Fibroblast of skin of scalp (primary cell): Measurements from ENCODE around the gene C19orf44.
"Not testable (repeated sequence)": the region's sequence is repeated elsewhere in the genome, so short reads cannot be mapped to it uniquely, and the experiment has no call there.

Source experiments
- DNase-seq: peaks from one replicate; pipeline ENCODE4 v3.0.0-alpha.2; 2013

C19orf44 gene

GRCh38 chr19:16467581-16467980, 28.6 kb upstream of the C19orf44 start:
- DNase-seq = no peak

- DNase-seq = no peak
Observed at GRCh38 chr19:16470541-16470910, 25.7 kb upstream of the C19orf44 start.

DNA sequence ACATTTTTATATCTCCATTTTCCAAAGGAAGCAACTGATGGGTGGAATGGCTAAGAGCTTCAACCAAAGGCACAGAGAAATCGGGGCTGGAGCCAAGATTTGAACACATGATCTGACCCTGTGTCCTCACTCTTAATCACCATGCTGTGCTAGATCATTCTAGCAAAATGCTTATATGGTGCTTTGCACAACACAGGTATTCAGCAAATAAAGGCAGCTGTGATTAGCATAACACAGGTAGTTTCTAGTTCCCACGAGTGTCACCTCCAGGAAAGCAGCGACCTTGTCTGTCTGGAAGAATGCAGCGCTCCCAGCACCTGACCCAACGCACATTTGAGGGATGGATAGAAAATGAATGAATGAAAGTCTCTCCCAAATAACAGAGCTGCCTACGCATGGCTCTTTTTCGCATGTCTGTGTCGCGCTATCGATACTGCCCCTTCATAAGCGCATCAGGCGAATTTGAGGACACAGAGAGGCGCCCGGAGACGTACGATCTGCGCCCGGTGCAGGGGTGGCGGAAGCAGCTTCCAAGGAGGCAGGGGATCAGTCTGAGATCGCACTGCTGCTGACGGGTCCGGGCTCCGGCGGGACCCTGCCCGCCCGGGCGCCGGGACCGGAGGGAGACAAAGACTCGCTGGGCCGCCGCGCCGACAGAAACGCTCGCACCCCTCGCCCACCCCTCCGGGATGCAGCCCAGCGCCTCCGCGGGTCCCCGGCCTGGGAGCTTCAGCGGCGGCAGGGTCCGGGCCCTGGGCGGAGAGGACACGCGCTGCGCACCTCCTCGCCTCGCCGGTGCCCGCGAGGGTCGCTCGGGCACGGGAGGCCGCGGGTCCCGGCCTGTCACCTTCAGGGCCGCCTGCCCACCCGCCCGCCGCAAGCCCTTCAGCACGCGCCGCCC, 25.0 kb upstream of the C19orf44 start:
- DNase-seq = no peak

DNA sequence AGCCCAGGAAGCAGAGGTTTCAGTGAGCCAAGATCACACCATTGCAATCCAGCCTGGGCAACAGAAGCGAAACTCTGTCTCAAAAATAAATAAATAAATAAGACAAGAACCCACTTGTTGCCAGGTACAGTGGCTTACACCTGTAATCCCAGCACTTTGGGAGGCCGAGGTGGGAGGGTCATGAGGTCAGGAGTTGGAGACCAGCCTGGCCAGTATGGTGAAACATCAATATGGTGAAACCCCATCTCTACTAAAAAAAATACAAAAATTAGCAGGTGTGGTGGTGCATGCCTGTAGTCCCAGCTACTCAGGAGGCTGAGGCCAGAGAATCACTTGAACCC, 23.7 kb upstream of the C19orf44 start:
- not testable (repeated sequence) for DNase-seq

DNA sequence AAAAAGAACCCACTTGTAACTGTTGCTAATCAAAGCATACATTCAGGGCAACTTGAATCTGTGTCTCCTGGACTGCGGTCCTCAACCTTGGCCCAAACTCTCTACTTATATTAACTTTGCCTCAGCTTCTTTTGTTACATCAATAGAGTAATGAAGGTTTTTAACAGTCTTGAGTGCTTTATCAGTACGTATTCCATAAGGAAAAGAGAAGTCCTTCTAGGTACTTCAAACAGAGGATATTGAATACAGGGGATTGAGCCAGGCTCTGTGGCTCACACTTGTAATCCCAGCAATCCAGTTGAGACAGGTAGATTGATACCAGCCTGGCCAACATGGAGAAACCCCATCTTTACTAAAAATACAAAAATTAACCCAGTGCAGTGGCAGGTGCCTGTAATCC, 23.2 kb upstream of the C19orf44 start:
- no peak for DNase-seq

GRCh38 chr19:16473875-16474392, 22.3 kb upstream of the C19orf44 start:
- no peak for DNase-seq

DNA sequence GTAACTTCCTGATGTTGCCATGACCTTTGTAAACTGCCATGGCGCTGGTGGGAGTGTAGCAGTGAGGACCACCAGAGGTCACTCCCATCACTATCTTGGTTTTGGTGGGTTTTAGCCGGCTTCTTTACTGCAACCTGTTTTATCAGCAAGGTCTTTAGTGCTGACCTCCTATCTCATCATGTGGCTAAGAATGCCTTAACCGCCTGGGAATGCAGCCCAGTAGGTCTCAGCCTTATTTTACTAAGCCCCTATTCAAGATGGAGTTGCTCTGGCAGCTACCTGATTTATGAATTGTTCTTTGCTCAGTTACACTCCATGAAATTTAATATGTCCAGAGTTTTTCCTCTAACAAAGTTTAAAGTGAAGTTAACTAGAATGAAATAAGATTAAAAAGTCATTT, 19.8 kb upstream of the C19orf44 start:
- DNase-seq = no peak

DNA sequence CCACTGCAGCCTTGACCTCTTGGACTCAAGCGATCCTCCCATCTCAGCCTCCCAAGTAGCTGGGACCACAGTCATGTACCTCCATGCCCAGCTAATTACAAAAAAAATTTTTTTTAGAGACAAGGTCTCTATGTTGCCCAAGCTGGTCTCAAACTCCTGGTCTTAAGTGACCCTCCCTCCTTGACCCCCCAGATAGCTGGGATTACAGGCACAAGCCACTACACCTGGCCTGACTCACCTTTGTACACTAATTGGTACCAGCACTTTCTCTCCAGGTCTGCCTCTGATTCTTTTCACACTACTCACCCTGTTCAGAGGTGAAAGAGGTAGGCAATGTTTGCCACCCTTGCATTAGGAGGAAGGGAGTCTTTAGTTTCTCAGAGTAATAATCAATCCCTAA, 18.9 kb upstream of the C19orf44 start:
- DNase-seq = no peak

DNA sequence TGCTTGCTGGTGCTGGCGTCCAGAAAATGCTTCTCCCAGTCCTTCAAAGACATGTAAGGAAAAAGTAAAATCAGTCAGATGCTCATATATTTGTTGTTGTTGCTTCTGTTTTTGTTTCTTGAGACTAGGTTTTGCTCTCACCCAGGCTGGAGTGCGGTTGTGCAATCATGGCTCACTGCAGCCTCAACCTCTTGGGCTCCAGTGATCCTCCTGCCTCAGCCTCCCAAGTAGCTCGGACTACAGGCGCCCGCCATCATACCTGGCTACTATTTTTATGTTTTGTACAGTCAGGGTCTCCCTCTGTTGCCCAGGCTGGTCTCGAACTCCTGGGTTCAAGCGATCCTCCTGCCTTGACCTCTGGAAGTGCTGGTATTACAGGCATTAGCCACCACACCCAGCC, 13.4 kb upstream of the C19orf44 start:
- DNase-seq = no peak

GRCh38 chr19:16486476-16486875, 9.7 kb upstream of the C19orf44 start:
- DNase-seq = not testable (repeated sequence)

DNA sequence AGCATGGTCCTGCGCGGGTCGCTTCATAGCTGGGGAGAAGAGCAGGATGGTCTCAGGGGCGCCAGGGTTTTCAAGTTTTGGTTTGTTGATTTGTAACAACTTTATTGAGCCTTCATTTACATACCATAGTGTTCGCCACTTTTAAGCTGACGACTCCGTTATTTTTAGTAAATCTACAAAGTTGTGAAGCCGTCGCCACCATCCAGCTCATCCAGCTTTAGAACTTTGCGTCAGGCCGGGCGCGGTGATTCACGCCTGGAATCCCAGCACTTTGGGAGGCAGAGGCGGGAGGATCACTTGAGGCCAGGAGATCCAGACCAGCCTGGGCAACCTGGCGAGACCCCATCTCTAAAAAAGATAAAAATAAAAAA, 404 bp downstream of the C19orf44 start:
- DNase-seq = peak; percentile 50

DNA sequence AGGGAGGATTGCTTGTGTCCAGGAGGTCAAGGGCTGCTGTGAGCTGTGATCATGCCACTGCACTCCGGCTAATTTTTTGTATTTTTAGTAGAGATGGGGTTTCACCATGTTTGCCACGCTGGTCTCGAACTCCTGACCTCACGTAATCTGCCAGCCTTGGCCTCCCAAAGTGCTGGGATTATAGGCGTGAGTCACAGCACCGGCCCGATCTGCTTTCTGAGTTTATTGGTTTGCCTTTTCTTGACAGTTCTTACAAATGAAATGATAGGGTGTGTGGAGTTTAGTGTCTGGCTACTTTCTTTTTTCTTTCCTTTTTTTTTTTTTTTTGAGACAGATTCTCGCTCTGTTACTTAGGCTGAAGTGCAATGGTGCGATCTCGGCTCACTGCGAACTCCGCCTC, 848 bp downstream of the C19orf44 start:
- no peak for DNase-seq

DNA sequence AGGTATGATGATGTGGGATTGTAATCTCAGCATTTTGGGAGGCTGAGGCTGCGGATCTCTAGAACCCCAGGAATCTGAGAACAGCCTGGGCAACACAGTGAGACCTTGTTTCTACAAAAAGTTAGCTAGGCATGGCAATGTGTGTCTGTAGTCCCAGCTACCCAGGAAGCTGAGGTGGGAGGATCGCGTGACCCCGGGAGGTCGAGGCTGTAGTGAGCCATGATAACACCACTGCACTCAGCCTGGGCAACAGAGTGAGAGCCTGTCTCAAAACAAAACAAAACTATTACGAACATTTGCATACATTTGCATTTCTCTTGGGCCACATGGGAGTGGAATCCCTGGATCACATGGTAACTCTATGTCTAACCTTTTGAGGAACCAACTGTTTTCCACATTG, 1.6 kb downstream of the C19orf44 start:
- DNase-seq = no peak

DNA sequence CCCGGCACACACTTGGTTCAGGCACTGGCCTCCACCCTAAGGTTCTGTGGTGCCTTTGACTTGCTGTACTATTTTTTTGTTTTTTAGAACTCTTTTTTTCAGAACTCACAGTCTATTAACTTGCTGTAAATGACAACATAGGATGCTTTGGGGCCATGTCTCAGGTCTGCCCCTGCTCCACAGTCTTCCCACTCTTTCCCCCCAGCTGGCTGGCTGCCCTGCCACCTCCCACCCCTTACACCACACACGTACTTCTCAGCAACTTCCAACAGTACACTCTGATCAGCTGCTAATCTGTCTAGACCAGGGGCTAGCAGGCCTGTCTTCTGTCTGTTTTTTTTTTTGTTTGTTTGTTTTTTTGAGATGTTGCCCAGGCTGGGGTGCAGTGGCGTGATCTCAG, 8.1 kb downstream of the C19orf44 start:
- no peak for DNase-seq

DNA sequence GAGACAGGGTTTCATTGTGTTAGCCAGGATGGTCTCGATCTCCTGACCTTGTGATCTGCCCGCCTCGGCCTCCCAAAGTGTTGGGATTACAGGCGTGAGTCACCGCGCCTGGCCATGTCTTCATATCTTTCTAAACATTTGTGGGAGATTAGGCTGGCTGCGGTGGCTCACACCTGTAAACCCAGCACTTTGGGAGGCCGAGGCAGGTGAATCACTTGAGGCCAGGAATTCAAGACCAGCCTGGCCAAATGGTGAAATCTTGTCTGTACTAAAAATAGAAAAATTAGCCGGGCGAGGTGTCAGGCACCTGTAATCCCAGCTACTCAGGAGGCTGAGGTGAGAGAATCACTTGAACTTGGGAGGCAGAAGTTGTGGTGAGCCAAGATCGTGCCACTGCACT, 10.0 kb downstream of the C19orf44 start:
- not testable (repeated sequence) for DNase-seq

- DNase-seq = no peak
Observed at GRCh38 chr19:16506961-16507360, 10.8 kb downstream of the C19orf44 start.

- no peak for DNase-seq
Observed at GRCh38 chr19:16508546-16508945, 12.4 kb downstream of the C19orf44 start.

- DNase-seq = no peak
Observed at GRCh38 chr19:16509141-16510061, 13.2 kb downstream of the C19orf44 start.

GRCh38 chr19:16512611-16513010, 16.4 kb downstream of the C19orf44 start:
- not testable (repeated sequence) for DNase-seq

DNA sequence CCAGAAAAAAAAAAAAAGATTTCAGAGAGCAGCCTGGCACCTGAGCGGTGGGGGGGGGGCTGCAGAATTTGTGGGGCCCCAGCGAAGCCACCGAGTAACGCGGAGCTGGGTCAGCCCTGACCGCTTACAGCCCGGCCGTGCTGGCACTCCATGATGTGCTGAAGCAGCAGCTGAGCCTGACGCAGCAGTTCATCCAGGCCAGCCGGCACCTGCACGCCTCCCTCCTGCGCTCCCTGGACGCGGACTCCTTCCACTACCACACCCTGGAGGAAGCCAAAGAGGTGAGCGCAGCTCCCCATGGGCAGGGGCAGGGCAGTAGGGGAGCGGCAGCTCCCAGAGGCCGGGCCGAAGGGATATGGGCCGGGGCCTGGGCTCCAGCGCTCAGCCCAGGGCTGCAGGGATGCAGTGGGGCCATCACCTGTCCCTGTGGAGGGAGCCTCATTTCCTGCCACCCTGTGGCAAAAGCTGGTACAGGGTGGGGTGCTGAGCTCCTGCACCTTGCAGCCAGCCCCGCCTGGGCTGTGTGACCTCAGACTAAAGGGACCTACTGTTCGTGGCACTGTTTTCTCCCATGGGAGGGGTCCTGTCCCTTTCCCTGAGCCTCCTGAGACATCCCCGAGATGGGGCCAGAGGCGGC, 18.3 kb downstream of the C19orf44 start:
- no peak for DNase-seq

DNA sequence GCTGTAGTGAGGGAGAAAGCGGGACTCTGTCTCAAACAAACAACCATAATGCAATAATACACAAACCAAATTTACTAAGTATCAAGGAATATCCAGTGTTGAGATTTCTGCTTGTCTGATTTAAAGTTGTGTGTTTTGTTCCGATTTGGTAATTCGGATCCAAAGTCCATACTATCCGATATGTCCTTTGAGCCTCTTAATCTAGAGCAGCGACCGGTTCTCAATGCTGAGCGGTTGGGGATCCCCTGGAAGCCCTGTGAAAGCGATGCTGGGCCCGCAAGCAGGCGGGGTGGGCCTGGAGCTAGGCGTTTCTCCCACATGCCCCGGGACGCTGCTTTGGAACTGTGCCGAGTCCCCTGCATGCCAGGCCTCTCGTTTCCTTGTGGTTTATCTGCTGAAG, 20.2 kb downstream of the C19orf44 start:
- DNase-seq = no peak

GRCh38 chr19:16516923-16517610, 20.9 kb downstream of the C19orf44 start:
- DNase-seq = no peak
